ENCODE measurements around the gene ST6GAL2. TPM values are rescaled to one million over a fixed set of nuclear protein-coding genes. Genes with fewer than 3 reads are reported as not detected.

Gene ST6GAL2
- 4.2 TPM for polyA plus RNA-seq (2013, experiment 1 of 2)
- polyA plus RNA-seq (2013, experiment 2 of 2): 4.9 TPM

GRCh38 chr2:106885971-106886915 is at the start of gene ST6GAL2:
Gene ST6GAL2 (minus strand): TSS chr2:106886167. CDS start chr2:106843977, 42,190 bp downstream.
- Histone ChIP-seq H3K27me3 (ENCODE audit: insufficient read depth, low read length) (peaks cover 73% of the 10 kb centered on the region), H3K4me3 (ENCODE audit: low read length) (peak within 1 kb of the TSS; percentile 66), H3K27ac (ENCODE audit: low read depth, low read length) (no peak within 1 kb of the TSS), H3K4me1 (ENCODE audit: insufficient read depth, low read length) (peaks cover 38% of the 10 kb centered on the region), H3K9me3 (ENCODE audit: insufficient read depth, low read depth, low read length) (no peaks in the 10 kb centered on the region), H3K36me3 (ENCODE audit: insufficient read depth, low read length) (no peaks in the 10 kb centered on the region), H3K9ac (ENCODE audit: low read depth, low read length) (peak within 1 kb of the TSS; percentile 83)
- WGBS: under 1% methylated on average over 118 of the region's 118 CpGs

- no peaks in the 10 kb centered on the region for H3K4me1 ChIP-seq (ENCODE audit: insufficient read depth, low read length)
- no peaks in the 10 kb centered on the region for H3K36me3 ChIP-seq (ENCODE audit: insufficient read depth, low read length)
- H3K4me3 ChIP-seq (ENCODE audit: low read length): no peak overlapping the region
- WGBS: 79% methylated on average over 3 of the region's 3 CpGs
- peaks cover 5% of the 10 kb centered on the region; the same call in 1 of the 2 replicates for H3K9me3 ChIP-seq (ENCODE audit: insufficient read depth, low read depth, low read length)
- no peak overlapping the region for H3K27ac ChIP-seq (ENCODE audit: low read depth, low read length)
- no peak overlapping the region for H3K9ac ChIP-seq (ENCODE audit: low read depth, low read length)
- H3K27me3 ChIP-seq (ENCODE audit: insufficient read depth, low read length): no peaks in the 10 kb centered on the region
Measured at GRCh38 chr2:106932644-106933043, 46.7 kb upstream of the ST6GAL2 start.

- WGBS: 97% methylated on average over 5 of the region's 5 CpGs
- H3K27me3 ChIP-seq (ENCODE audit: insufficient read depth, low read length): no peaks in the 10 kb centered on the region
- no peaks in the 10 kb centered on the region for H3K4me1 ChIP-seq (ENCODE audit: insufficient read depth, low read length)
- no peak overlapping the region for H3K9ac ChIP-seq (ENCODE audit: low read depth, low read length)
- H3K36me3 ChIP-seq (ENCODE audit: insufficient read depth, low read length): no peaks in the 10 kb centered on the region
- peaks cover 12% of the 10 kb centered on the region; the same call in 1 of the 2 replicates for H3K9me3 ChIP-seq (ENCODE audit: insufficient read depth, low read depth, low read length)
- no peak overlapping the region for H3K4me3 ChIP-seq (ENCODE audit: low read length)
- no peak overlapping the region for H3K27ac ChIP-seq (ENCODE audit: low read depth, low read length)
Measured at GRCh38 chr2:106931717-106932335, 45.9 kb upstream of the ST6GAL2 start.

- Histone ChIP-seq H3K4me1 (ENCODE audit: insufficient read depth, low read length) (peaks cover 13% of the 10 kb centered on the region; the same call in 1 of the 2 replicates), H3K9ac (ENCODE audit: low read depth, low read length) (no peak overlapping the region), H3K36me3 (ENCODE audit: insufficient read depth, low read length) (no peaks in the 10 kb centered on the region), H3K27me3 (ENCODE audit: insufficient read depth, low read length) (no peaks in the 10 kb centered on the region), H3K9me3 (ENCODE audit: insufficient read depth, low read depth, low read length) (peaks cover 4% of the 10 kb centered on the region; the same call in 1 of the 2 replicates), H3K27ac (ENCODE audit: low read depth, low read length) (no peak overlapping the region), H3K4me3 (ENCODE audit: low read length) (no peak overlapping the region)
- WGBS: 95% methylated on average over 1 of the region's 1 CpG
Measured at GRCh38 chr2:106921451-106921850, 35.5 kb upstream of the ST6GAL2 start.

- 74% methylated on average over 1 of the region's 1 CpG for WGBS
- Histone ChIP-seq H3K4me3 (ENCODE audit: low read length) (no peak overlapping the region), H3K4me1 (ENCODE audit: insufficient read depth, low read length) (peaks cover 13% of the 10 kb centered on the region; the same call in 1 of the 2 replicates), H3K9ac (ENCODE audit: low read depth, low read length) (no peak overlapping the region), H3K27ac (ENCODE audit: low read depth, low read length) (no peak overlapping the region), H3K27me3 (ENCODE audit: insufficient read depth, low read length) (no peaks in the 10 kb centered on the region), H3K36me3 (ENCODE audit: insufficient read depth, low read length) (no peaks in the 10 kb centered on the region), H3K9me3 (ENCODE audit: insufficient read depth, low read depth, low read length) (no peaks in the 10 kb centered on the region)
Measured at GRCh38 chr2:106919012-106919411, 33.0 kb upstream of the ST6GAL2 start.

GRCh38 chr2:106904242-106904641 is 18.3 kb upstream of the ST6GAL2 start:
- 100% methylated on average over 1 of the region's 2 CpGs for WGBS

GRCh38 chr2:106899786-106900530 is 14.0 kb upstream of the ST6GAL2 start:
- no peaks in the 10 kb centered on the region for H3K4me1 ChIP-seq (ENCODE audit: insufficient read depth, low read length)
- WGBS: 91% methylated on average over 7 of the region's 7 CpGs
- H3K9ac ChIP-seq (ENCODE audit: low read depth, low read length): no peak overlapping the region
- no peak overlapping the region for H3K27ac ChIP-seq (ENCODE audit: low read depth, low read length)
- no peaks in the 10 kb centered on the region for H3K36me3 ChIP-seq (ENCODE audit: insufficient read depth, low read length)
- no peaks in the 10 kb centered on the region for H3K9me3 ChIP-seq (ENCODE audit: insufficient read depth, low read depth, low read length)
- H3K4me3 ChIP-seq (ENCODE audit: low read length): no peak overlapping the region
- H3K27me3 ChIP-seq (ENCODE audit: insufficient read depth, low read length): no peaks in the 10 kb centered on the region

More at GRCh38 chr2:106904242-106904641, 18.3 kb upstream of the ST6GAL2 start:
- Histone ChIP-seq H3K36me3 (ENCODE audit: insufficient read depth, low read length) (no peaks in the 10 kb centered on the region), H3K27me3 (ENCODE audit: insufficient read depth, low read length) (no peaks in the 10 kb centered on the region), H3K9ac (ENCODE audit: low read depth, low read length) (no peak overlapping the region), H3K4me1 (ENCODE audit: insufficient read depth, low read length) (no peaks in the 10 kb centered on the region), H3K27ac (ENCODE audit: low read depth, low read length) (no peak overlapping the region), H3K9me3 (ENCODE audit: insufficient read depth, low read depth, low read length) (peaks cover 4% of the 10 kb centered on the region; the same call in 1 of the 2 replicates), H3K4me3 (ENCODE audit: low read length) (no peak overlapping the region)

GRCh38 chr2:106894545-106894944 is 8.6 kb upstream of the ST6GAL2 start:
- Histone ChIP-seq H3K4me1 (ENCODE audit: insufficient read depth, low read length) (peaks cover 23% of the 10 kb centered on the region), H3K27me3 (ENCODE audit: insufficient read depth, low read length) (no peaks in the 10 kb centered on the region), H3K36me3 (ENCODE audit: insufficient read depth, low read length) (no peaks in the 10 kb centered on the region), H3K9me3 (ENCODE audit: insufficient read depth, low read depth, low read length) (no peaks in the 10 kb centered on the region), H3K9ac (ENCODE audit: low read depth, low read length) (no peak overlapping the region), H3K27ac (ENCODE audit: low read depth, low read length) (no peak overlapping the region), H3K4me3 (ENCODE audit: low read length) (no peak overlapping the region)
- WGBS: 95% methylated on average over 7 of the region's 7 CpGs

- no peak overlapping the region for H3K9ac ChIP-seq (ENCODE audit: low read depth, low read length)
- 95% methylated on average over 2 of the region's 2 CpGs for WGBS
- H3K4me1 ChIP-seq (ENCODE audit: insufficient read depth, low read length): peaks cover 27% of the 10 kb centered on the region
- no peak overlapping the region for H3K27ac ChIP-seq (ENCODE audit: low read depth, low read length)
- no peaks in the 10 kb centered on the region for H3K9me3 ChIP-seq (ENCODE audit: insufficient read depth, low read depth, low read length)
- H3K27me3 ChIP-seq (ENCODE audit: insufficient read depth, low read length): peaks cover 22% of the 10 kb centered on the region
- H3K4me3 ChIP-seq (ENCODE audit: low read length): no peak overlapping the region
- H3K36me3 ChIP-seq (ENCODE audit: insufficient read depth, low read length): no peaks in the 10 kb centered on the region
Measured at GRCh38 chr2:106892048-106892447, 6.1 kb upstream of the ST6GAL2 start.

- Histone ChIP-seq H3K27me3 (ENCODE audit: insufficient read depth, low read length) (peaks cover 34% of the 10 kb centered on the region), H3K4me1 (ENCODE audit: insufficient read depth, low read length) (peaks cover 28% of the 10 kb centered on the region), H3K4me3 (ENCODE audit: low read length) (no peak overlapping the region), H3K27ac (ENCODE audit: low read depth, low read length) (no peak overlapping the region), H3K36me3 (ENCODE audit: insufficient read depth, low read length) (no peaks in the 10 kb centered on the region), H3K9me3 (ENCODE audit: insufficient read depth, low read depth, low read length) (no peaks in the 10 kb centered on the region), H3K9ac (ENCODE audit: low read depth, low read length) (no peak overlapping the region)
- 32% methylated on average over 5 of the region's 5 CpGs for WGBS
Measured at GRCh38 chr2:106890606-106891005, 4.6 kb upstream of the ST6GAL2 start.
